Hematopoietic multipotent progenitor cell treated with erythropoietin and hydrocortisone succinate and interleukin-3 and kit ligand, for 4 days (in vitro differentiated cells): ENCODE data around the gene FBH1.
"Not testable (repeated sequence)": the region's sequence is repeated elsewhere in the genome, so short reads cannot be mapped to it uniquely, and the experiment has no call there.

Source experiments
- DNase-seq: peaks from one replicate; pipeline ENCODE4 v3.0.0-alpha.2; 2015

Gene FBH1

GRCh38 chr10:5960070-5960972 lies 70.3 kb downstream of the FBH1 start:
- DNase-seq: peak; percentile 90

- DNase-seq: not testable (repeated sequence)
These were observed 70.9 kb downstream of the FBH1 start for GRCh38 chr10:5960973-5961275.

GRCh38 chr10:5961405-5962100 lies 71.5 kb downstream of the FBH1 start:
- DNase-seq: no peak

GRCh38 chr10:5962358-5962940 lies 72.4 kb downstream of the FBH1 start:
- DNase-seq: not testable (repeated sequence)

- no peak for DNase-seq
These were observed 73.0 kb downstream of the FBH1 start for GRCh38 chr10:5963071-5963470.

GRCh38 chr10:5963591-5963990 lies 73.5 kb downstream of the FBH1 start:
- no peak for DNase-seq

GRCh38 chr10:5964736-5965135 lies 74.7 kb downstream of the FBH1 start:
- no peak for DNase-seq

- no peak for DNase-seq
These were observed 75.2 kb downstream of the FBH1 start for GRCh38 chr10:5965266-5965665.

- DNase-seq: no peak
These were observed 78.1 kb downstream of the FBH1 start for GRCh38 chr10:5968037-5968680.

- DNase-seq: no peak
These were observed 78.8 kb downstream of the FBH1 start for GRCh38 chr10:5968681-5969453.

GRCh38 chr10:5970066-5970465 lies 80.0 kb downstream of the FBH1 start:
- DNase-seq: no peak

GRCh38 chr10:5970527-5970926 lies 80.5 kb downstream of the FBH1 start:
- no peak for DNase-seq

- DNase-seq: peak; percentile 80
These were observed 81.3 kb downstream of the FBH1 start for GRCh38 chr10:5971315-5971832.

- DNase-seq: peak; percentile 41
These were observed 81.8 kb downstream of the FBH1 start for GRCh38 chr10:5971886-5972285.

- no peak for DNase-seq
These were observed 83.0 kb downstream of the FBH1 start for GRCh38 chr10:5973069-5973468.

GRCh38 chr10:5975641-5976473 lies 85.8 kb downstream of the FBH1 start:
- DNase-seq: peak; percentile 82

GRCh38 chr10:5976512-5977470 lies 86.7 kb downstream of the FBH1 start:
- DNase-seq: peak; percentile 66

GRCh38 chr10:5977471-5978229 lies 87.6 kb downstream of the FBH1 start, which contains the start of gene IL15RA:
IL15RA (minus strand) TSS chr10:5977543; CDS start chr10:5977492, 51 bp downstream.
- DNase-seq: peak; percentile 90

GRCh38 chr10:5978230-5978489 lies 88.1 kb downstream of the FBH1 start:
- DNase-seq: no peak

GRCh38 chr10:5981529-5981928 lies 91.5 kb downstream of the FBH1 start:
- peak; percentile 63 for DNase-seq
